ENCODE results near the gene TTC33. TPM values are rescaled to one million over a fixed set of nuclear protein-coding genes. Genes with fewer than 3 reads are reported as not detected.

The TTC33 gene
- polyA plus RNA-seq, 1 of the 3 experiments (the other 2 are of a cell fraction) = 2.2 TPM

DNA sequence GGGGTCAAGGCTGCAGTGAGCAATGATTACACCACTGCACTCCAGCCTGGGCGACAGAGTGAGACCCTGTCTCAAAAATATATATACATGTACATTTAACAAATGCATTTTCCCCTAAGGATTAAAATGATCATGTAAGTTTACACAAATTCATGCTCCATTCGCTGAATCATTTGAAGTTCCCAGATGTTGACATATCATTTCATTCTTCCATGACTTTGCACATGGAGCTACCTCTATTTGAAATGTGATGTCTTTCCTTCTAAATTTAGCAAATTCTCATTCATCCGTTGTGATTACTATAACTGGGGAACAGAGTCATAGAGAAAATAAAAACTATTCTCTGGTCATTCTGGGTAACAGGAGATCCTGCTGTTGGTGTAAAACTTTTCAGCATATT, 65.5 kb downstream of the TTC33 start (continued):
- TF ChIP-seq, protein P1, sequence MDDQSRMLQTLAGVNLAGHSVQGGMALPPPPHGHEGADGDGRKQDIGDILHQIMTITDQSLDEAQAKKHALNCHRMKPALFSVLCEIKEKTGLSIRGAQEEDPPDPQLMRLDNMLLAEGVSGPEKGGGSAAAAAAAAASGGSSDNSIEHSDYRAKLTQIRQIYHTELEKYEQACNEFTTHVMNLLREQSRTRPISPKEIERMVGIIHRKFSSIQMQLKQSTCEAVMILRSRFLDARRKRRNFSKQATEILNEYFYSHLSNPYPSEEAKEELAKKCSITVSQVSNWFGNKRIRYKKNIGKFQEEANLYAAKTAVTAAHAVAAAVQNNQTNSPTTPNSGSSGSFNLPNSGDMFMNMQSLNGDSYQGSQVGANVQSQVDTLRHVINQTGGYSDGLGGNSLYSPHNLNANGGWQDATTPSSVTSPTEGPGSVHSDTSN (IDR thresholded peaks at IDR 0.05) = no peak
- TF ChIP-seq POLR2AphosphoS5 (IDR thresholded peaks at IDR 0.05; ENCODE audit: low read depth, low read length) (no peak), JUND (IDR thresholded peaks at IDR 0.05) (no peak), ELF1 (IDR thresholded peaks at IDR 0.05) (no peak), EP300 (IDR thresholded peaks at IDR 0.05; ENCODE audit: borderline replicate concordance in 1 of 2, low read depth in 1 of 2, low read length in 1 of 2) (no peak), NFIC (IDR thresholded peaks at IDR 0.05; ENCODE audit: borderline replicate concordance) (no peak), RCOR1 (IDR thresholded peaks at IDR 0.05; ENCODE audit: low read length) (no peak), FOXM1 (IDR thresholded peaks at IDR 0.05; ENCODE audit: low read depth) (no peak), RAD21 (IDR thresholded peaks at IDR 0.05; ENCODE audit: low read length) (no peak)

DNA sequence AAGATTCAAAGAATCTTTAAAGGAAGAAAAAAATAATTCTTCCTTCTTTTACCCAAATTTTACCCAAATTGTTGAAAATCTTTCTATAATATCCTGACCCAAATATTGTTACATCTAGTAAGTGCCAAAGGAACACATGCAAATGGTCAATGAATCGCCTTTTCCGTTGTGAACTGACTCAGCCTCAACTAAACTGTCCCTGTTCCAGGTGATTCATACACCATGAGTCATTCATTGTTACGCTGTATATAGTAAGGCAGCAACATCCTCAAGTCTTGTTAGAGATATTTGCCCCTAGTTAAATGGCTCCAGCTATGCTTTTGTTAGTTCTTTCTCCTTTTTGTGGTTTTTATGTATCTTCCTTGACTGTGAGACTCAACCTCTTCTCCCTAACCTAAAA, 66.3 kb downstream of the TTC33 start:
- no peaks in the 10 kb centered on the region for H3K79me2 ChIP-seq (ENCODE audit: insufficient read depth)
- no peaks in the 10 kb centered on the region; a peak in 1 of 4 replicates for H3K4me1 ChIP-seq (ENCODE audit: control insufficient read depth in 1 of 2, insufficient read depth in 2 of 2, low read depth in 1 of 2, low read length in 1 of 2)
- no peak overlapping the region for H3K4me2 ChIP-seq
- CTCF ChIA-PET = interaction anchor here (0.9 to 3.8 kb wide), 7 partner anchors 9 to 741 kb away, joined by 3 to 22 read pairs (median 4); no protein-coding TSS in a partner anchor
- peaks cover 7% of the 10 kb centered on the region; the same call in 1 of the 2 replicates for H3K27me3 ChIP-seq (ENCODE audit: insufficient read depth)
- H3F3A ChIP-seq (replicated peaks; ENCODE audit: insufficient read depth) = peaks cover 14% of the 10 kb centered on the region
- DNase-seq = no peak
- no peaks in the 10 kb centered on the region for H3K36me3 ChIP-seq (replicated peaks in 1 of 2; ENCODE audit: control insufficient read depth in 1 of 2, insufficient read depth in 2 of 2, low read length in 1 of 2)
- WGBS (ENCODE audit: low lambda C conversion rate) = 3% methylated on average over 3 of the region's 3 CpGs
- no peak overlapping the region for H3K4me3 ChIP-seq (ENCODE audit: low read depth in 2 of 2, low read length in 1 of 2)
- no peaks in the 10 kb centered on the region for H4K20me1 ChIP-seq (ENCODE audit: insufficient read depth)
- no peak overlapping the region for H2AFZ ChIP-seq (ENCODE audit: low read depth)
- no peak overlapping the region for H3K9ac ChIP-seq
- no peaks in the 10 kb centered on the region for H3K9me2 ChIP-seq
- peak overlapping the region in 1 of 2 experiments; percentile 43; a peak in 2 of 4 replicates for H3K27ac ChIP-seq (ENCODE audit: low read depth in 2 of 2, low read length in 1 of 2)
- no peaks in the 10 kb centered on the region for H3K9me3 ChIP-seq
- POLR2A ChIA-PET = no interaction called here
- TF ChIP-seq RFX5 (IDR thresholded peaks at IDR 0.05; ENCODE audit: low read length) (no peak), TEAD4 (IDR thresholded peaks at IDR 0.05; ENCODE audit: borderline replicate concordance, insufficient read depth) (no peak), TCF12 (IDR thresholded peaks at IDR 0.05) (peak; percentile 71), FOXJ3 (CRISPR knock-in tag; IDR thresholded peaks at IDR 0.05) (no peak), NFIC (IDR thresholded peaks at IDR 0.05; ENCODE audit: borderline replicate concordance) (peak; percentile 85), SMC3 (IDR thresholded peaks at IDR 0.05; ENCODE audit: low read depth, low read length) (no peak), EP300 (IDR thresholded peaks at IDR 0.05; ENCODE audit: borderline replicate concordance in 1 of 2, low read depth in 1 of 2, low read length in 1 of 2) (peak in 1 of 2 experiments; percentile 51; a peak in 1 of 4 replicates), SIN3A (IDR thresholded peaks at IDR 0.05; ENCODE audit: borderline replicate concordance, low read depth, low read length) (no peak), YY1 (IDR thresholded peaks at IDR 0.05; ENCODE audit: low read depth) (no peak), FOXM1 (IDR thresholded peaks at IDR 0.05; ENCODE audit: low read depth) (no peak), RAD21 (IDR thresholded peaks at IDR 0.05; ENCODE audit: low read length) (no peak), RCOR1 (IDR thresholded peaks at IDR 0.05; ENCODE audit: low read length) (no peak), FOSL2 (IDR thresholded peaks at IDR 0.05; ENCODE audit: borderline replicate concordance, low read depth) (peak; percentile 99)
- TF ChIP-seq, protein P1 (IDR thresholded peaks at IDR 0.05) = no peak
- TF ChIP-seq, protein P2, sequence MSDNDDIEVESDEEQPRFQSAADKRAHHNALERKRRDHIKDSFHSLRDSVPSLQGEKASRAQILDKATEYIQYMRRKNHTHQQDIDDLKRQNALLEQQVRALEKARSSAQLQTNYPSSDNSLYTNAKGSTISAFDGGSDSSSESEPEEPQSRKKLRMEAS (IDR thresholded peaks at IDR 0.05; ENCODE audit: low read depth) = no peak
- TF ChIP-seq, protein P3, sequence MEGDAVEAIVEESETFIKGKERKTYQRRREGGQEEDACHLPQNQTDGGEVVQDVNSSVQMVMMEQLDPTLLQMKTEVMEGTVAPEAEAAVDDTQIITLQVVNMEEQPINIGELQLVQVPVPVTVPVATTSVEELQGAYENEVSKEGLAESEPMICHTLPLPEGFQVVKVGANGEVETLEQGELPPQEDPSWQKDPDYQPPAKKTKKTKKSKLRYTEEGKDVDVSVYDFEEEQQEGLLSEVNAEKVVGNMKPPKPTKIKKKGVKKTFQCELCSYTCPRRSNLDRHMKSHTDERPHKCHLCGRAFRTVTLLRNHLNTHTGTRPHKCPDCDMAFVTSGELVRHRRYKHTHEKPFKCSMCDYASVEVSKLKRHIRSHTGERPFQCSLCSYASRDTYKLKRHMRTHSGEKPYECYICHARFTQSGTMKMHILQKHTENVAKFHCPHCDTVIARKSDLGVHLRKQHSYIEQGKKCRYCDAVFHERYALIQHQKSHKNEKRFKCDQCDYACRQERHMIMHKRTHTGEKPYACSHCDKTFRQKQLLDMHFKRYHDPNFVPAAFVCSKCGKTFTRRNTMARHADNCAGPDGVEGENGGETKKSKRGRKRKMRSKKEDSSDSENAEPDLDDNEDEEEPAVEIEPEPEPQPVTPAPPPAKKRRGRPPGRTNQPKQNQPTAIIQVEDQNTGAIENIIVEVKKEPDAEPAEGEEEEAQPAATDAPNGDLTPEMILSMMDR (IDR thresholded peaks at IDR 0.05) = no peak
- TF ChIP-seq, protein P4, sequence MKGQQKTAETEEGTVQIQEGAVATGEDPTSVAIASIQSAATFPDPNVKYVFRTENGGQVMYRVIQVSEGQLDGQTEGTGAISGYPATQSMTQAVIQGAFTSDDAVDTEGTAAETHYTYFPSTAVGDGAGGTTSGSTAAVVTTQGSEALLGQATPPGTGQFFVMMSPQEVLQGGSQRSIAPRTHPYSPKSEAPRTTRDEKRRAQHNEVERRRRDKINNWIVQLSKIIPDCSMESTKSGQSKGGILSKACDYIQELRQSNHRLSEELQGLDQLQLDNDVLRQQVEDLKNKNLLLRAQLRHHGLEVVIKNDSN (IDR thresholded peaks at IDR 0.05; ENCODE audit: borderline replicate concordance, low read depth) = no peak
- TF ChIP-seq, protein P5, sequence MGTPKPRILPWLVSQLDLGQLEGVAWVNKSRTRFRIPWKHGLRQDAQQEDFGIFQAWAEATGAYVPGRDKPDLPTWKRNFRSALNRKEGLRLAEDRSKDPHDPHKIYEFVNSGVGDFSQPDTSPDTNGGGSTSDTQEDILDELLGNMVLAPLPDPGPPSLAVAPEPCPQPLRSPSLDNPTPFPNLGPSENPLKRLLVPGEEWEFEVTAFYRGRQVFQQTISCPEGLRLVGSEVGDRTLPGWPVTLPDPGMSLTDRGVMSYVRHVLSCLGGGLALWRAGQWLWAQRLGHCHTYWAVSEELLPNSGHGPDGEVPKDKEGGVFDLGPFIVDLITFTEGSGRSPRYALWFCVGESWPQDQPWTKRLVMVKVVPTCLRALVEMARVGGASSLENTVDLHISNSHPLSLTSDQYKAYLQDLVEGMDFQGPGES (IDR thresholded peaks at IDR 0.05; ENCODE audit: low read depth, low read length) = no peak
- TF ChIP-seq, protein P6, sequence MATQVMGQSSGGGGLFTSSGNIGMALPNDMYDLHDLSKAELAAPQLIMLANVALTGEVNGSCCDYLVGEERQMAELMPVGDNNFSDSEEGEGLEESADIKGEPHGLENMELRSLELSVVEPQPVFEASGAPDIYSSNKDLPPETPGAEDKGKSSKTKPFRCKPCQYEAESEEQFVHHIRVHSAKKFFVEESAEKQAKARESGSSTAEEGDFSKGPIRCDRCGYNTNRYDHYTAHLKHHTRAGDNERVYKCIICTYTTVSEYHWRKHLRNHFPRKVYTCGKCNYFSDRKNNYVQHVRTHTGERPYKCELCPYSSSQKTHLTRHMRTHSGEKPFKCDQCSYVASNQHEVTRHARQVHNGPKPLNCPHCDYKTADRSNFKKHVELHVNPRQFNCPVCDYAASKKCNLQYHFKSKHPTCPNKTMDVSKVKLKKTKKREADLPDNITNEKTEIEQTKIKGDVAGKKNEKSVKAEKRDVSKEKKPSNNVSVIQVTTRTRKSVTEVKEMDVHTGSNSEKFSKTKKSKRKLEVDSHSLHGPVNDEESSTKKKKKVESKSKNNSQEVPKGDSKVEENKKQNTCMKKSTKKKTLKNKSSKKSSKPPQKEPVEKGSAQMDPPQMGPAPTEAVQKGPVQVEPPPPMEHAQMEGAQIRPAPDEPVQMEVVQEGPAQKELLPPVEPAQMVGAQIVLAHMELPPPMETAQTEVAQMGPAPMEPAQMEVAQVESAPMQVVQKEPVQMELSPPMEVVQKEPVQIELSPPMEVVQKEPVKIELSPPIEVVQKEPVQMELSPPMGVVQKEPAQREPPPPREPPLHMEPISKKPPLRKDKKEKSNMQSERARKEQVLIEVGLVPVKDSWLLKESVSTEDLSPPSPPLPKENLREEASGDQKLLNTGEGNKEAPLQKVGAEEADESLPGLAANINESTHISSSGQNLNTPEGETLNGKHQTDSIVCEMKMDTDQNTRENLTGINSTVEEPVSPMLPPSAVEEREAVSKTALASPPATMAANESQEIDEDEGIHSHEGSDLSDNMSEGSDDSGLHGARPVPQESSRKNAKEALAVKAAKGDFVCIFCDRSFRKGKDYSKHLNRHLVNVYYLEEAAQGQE (IDR thresholded peaks at IDR 0.05; ENCODE audit: low read depth, low read length) = no peak

Data from SK-N-SH (cell line).